ENCODE results near the gene PMFBP1.

The PMFBP1 gene, protein sequence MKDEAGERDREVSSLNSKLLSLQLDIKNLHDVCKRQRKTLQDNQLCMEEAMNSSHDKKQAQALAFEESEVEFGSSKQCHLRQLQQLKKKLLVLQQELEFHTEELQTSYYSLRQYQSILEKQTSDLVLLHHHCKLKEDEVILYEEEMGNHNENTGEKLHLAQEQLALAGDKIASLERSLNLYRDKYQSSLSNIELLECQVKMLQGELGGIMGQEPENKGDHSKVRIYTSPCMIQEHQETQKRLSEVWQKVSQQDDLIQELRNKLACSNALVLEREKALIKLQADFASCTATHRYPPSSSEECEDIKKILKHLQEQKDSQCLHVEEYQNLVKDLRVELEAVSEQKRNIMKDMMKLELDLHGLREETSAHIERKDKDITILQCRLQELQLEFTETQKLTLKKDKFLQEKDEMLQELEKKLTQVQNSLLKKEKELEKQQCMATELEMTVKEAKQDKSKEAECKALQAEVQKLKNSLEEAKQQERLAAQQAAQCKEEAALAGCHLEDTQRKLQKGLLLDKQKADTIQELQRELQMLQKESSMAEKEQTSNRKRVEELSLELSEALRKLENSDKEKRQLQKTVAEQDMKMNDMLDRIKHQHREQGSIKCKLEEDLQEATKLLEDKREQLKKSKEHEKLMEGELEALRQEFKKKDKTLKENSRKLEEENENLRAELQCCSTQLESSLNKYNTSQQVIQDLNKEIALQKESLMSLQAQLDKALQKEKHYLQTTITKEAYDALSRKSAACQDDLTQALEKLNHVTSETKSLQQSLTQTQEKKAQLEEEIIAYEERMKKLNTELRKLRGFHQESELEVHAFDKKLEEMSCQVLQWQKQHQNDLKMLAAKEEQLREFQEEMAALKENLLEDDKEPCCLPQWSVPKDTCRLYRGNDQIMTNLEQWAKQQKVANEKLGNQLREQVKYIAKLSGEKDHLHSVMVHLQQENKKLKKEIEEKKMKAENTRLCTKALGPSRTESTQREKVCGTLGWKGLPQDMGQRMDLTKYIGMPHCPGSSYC

DNA sequence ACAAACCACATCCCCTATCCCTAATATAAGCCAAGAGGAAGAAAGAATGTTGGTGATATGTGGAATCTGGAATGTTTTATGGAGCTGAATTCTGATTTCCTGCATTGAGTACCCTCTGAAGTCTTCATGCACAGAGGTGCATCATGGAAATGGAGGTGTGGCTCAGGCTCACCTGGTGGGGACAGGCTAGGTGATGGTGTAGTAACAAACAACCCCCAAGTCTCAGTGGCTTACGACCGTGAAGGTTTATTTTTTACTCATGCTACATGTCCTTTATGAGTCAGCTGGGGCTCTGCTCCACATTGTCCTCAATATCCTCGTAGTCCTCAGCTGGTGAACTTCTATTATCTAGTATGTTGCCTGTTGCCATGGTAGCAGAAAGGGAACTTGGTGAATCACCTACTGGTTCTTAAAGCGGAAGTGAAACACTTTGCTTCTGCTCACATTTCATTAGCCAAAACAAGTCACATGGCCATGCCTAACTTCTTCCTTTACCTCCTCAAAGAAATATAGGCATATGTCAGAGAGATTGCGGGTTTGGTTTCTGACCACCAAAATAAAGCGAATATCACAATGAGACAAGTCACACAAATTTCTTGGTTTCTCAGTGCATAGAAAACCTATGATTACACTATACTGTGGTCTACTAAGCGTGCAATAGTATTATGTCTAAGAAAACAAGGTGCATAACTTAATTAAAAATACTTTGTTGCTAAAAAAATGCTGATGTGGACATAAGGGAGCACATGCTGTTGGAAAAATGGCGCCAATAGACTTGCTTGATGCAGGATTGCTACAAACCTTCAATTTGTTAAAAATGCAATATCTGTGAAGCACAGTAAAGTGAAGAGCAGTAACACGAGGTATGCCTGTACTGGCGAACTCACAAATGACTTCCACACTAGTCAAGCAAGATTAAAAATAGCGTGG, at the start of gene PMFBP1:
Gene PMFBP1, minus strand, starts transcription at position 51 of the 930 bp plus-strand sequence. CDS start 947 bp downstream, outside the sequence.
- no peak for DNase-seq

DNA sequence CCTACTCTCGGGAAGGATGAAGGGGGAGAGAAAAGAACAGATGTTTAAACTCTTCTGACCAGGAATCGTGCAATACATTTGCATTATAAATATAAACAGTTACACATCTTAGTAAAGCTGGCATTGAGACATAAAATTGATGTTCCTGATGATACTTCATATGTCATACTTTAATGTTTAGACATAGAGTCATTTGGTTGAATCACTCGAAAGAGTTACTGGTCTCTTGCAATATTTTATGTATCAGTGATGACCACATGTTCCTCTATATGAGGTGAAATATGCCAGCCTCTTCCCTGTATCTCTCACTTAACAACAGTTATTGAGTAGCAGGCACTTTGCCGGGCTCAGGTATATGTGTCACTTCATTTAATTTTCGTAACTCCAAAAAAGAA, 49.7 kb upstream of the PMFBP1 start:
- DNase-seq, result no peak

DNA sequence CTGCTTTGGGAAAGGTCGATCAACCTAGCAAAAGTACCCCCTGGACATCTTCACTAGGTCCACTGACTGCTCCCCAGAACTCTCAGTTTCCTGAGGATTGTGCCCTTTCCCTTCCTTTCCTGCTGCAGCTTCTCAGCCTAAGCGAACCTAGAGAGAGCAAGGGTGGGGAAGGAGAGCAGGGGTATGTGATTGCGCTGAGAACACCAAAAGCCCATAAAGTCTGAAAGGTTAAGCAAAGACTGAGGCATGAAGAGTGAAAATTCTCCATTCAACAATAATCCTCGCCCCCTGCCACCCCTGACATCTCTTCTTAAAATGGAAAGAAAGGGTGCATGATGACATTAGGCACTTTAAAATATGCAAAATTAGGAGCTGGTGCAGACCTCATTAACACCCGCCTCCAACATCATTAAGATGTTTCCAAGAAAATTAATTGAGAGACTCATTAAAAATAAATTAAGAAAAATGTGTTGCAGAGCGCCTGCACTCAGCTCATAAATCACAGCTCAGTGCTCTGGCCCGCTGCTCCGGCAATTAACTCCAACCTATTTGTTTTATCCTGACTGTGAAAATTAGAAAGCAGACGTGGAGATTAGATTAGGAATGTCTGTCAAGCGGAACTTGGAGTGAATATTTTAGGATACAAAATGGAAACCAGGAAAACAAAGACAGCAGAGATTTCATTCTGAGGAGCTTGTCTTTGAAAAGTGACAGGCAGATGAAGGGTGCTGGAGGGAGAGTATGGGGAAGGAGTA, 49.1 kb upstream of the PMFBP1 start:
- DNase-seq, result peak; percentile 15

DNA sequence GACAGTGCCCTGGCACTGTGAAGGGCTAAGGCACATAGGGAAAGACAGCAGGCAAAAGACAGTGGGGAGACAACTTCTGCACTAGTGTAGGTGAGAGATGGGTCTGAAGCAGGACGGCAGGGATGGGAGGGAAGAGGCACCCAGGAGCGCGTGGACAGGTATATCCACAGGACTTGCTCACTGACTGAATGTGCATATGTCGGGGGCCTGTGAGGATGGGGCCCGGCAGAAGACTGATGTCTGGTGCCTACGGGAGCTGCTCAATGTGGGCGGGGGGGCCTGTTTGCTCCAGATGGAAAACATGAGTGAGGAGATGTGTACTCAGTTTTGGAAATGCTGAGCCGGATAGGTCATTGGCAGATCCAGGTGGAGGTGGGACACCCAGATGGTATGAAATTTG, 47.3 kb upstream of the PMFBP1 start:
- DNase-seq, result peak; percentile 13

DNA sequence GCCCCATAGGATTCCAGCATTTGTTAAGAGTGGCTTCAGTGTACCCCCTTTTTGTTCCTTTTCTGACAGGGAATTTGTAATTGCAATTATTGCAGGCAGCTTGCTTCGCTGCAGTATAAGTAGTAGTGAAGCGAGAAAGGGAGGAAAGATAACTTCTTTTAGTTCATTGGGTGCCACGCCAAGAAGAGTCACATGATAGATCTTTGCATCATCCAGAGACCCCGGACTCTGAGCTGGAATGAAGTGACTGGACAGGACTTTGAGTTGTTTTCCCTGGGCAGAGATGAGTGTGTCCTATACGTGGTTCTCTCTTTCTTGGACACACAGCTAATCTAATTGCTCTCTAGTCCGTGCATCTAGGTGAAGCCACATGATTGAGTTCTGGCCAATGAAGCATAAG, 44.8 kb upstream of the PMFBP1 start:
- no peak for DNase-seq

DNA sequence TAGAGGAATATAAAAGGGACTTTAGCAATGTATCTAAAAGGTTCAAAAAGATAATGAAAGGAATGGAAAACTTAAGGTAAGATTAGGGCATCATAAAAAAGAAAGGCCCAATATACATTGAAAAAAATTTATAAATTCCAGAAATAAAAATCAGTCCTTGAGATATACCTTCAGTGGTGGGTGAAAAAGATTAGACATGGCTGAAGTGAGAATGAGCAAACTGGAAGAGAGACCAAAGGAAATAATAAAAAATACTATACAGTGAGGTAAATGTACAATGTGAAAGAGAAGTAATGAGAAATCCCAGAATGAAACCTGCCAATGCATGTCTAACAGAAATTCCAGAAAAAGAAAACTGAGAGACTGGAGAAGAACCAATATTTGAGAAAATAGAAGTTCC, 42.9 kb upstream of the PMFBP1 start:
- no peak for DNase-seq

DNA sequence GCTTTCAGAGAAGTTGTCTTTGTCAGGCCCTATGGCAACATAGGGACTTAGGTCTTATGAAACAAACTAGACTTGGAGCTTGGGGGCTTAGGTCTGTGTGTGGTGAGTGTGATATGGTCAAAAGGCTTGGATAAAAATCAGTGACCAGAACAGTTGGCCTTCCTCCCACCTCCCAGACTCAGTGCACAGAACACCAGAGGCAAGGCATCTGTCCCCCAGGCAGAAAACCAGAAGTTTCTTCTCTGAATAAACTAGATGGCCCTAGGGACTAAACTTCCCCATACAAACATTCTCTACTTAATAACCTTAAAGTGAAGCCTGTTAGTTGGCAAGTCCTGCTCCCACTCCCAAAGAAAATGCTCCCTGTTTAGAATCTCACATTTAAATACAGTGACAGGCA, 39.2 kb upstream of the PMFBP1 start:
- no peak for DNase-seq

DNA sequence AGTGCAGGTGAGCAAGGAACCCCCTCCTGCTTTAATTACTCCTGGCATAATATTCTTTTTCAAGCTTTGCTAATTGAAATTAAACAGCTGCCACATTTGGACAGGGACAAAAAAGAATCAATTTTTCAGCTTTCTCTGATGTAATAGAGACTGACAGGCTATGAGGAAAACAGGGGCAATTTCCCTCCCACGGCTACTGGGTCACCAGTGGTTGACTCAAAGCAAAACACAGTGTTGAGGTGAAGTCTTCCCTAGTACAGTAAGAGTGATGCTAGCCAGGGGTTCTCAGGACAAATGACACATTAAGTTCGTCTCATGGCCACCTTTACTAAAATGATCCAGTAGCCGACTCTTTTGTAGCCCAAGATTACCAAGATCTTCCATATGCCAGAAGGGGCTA, 38.6 kb upstream of the PMFBP1 start:
- no peak for DNase-seq

DNA sequence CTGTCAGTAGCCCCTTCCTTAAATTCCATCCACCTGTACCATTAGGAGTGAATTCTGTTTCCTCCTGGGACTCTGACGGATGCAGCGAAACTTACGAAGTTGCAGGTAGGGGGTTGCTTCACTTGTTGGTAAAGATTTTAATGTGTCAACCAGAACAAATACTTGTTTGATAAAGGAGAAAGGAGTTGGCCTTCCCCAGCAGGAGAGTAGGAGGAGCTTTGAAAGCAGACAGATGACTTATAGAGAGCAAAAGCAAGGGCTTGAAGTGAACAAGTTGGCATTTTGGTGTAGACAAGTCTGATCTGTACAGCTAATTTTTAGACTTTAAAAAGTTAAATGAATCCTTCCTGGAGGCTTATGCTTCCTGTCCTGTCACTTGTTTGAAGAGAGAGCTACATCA, 38.1 kb upstream of the PMFBP1 start:
- no peak for DNase-seq

DNA sequence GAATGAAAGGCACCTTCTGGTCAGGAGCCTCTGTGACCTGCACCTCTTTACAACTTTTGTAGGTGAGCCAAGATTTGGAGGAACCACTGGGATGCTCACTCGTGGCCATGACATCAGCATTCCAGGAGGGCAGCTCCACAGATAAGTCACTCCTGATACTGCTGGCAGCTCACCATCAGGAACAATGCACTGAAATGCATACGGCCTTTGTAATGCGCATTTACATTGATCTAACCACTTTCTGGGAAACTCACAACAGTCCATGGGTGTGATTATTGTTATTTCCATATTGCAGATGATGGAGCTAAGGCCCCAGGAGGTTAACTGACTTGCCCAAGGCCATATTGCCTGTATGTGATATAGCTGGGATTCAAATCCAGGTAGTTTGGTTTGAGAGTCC, 34.3 kb upstream of the PMFBP1 start:
- DNase-seq, result no peak

DNA sequence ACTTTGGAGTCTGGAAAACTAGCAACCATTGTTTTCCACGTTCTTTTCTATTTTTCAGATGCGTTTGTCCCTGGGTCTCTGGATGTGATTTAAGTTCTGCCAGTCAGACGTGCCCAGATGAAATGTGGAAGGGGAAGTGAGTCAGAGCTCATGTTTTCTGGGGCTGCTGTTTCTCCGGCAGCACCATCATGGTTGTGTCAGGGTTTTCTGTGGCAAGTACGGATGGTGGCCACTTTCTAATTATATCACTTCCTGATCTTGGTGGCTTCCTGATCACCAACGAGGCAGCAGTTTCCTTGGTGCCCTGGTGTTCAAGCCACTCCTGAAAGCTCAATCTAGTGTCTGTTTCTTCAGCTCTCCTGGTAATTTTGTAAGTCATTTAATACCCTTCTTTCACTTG, 31.4 kb upstream of the PMFBP1 start:
- DNase-seq, result no peak

DNA sequence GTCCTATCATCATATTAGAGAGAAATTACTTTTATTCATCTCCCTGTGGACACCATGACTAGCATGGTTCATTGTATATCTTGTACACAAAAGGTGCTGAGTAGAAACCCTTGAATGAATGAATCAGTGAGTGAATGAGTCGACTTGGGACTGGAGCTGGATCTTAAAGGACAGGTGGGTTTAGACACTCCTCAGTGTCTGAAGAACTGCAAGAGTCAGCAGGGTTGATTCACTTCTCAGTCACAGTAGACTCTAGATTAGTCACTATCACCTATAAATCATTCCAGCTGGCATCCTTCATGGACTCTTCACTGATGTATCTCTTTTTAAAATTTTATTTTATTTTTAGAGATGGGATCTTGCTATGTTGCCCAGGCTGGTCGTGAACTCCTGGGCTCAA, 30.1 kb upstream of the PMFBP1 start:
- no peak for DNase-seq

DNA sequence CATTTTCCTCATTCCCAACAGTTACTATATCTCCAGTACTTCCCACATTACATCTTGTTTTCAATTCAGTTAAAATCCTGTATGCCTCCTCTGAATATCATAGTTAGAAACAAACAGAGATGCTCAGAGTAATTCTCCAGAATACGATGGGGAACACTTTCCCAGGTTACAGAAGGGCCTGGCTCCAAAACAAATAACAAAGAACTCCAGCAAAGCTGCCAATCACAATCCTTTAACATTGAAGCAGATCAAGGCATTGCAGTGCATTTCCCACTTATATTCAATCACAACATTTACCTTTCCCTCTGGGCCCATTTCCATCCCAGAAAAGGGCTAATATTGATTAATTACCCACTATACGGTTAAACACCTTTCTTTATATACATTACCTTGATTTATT, 29.4 kb upstream of the PMFBP1 start:
- DNase-seq, result no peak

DNA sequence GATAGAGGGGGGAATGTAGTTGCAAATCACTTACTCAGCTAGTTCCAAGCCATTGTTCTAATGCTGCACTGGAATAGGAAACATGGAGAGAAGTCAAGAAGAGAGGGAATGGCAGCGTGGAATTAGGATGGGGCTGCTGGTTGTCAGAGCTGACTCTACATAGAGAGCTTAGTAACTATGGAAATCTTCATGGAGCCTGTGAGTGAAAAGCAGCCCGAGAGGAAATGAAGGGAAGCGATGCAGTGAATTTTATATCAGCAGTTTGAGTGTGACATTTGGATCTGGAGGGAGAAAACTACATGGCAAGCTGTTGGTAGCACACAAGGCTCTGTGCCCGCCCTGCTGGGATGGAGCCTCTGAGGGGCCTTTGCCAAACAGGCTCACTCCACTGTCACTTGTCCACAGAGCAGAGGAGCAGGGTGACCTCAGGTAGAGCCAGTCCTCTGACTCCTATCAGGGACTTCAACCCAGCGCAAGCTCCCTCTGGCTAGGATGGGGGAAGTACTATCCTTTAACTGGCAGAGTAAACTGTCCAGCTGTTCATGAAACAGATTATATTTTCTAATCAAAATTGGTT, 27.9 kb upstream of the PMFBP1 start:
- no peak for DNase-seq

DNA sequence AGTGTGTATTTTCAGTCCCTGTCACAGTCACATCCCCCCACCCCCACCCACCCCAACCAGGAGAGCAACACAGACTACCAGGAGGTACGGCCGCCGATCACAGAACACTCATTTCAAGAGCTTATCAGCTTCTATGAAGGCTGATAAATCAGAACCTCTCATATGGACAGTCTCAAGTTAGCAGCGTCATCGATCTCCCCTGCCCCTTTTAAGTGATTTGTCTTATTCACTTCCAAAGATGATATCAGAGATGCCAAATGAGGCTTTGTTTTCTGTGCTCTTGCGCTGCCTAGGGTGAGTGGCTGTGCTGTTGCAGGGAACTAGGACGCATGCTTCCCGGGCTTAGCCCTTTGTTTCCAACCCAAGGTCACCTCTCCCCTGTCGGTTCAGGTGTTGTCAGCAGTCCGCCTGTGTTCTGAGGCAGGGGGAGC, 26.8 kb upstream of the PMFBP1 start:
- DNase-seq, result no peak

DNA sequence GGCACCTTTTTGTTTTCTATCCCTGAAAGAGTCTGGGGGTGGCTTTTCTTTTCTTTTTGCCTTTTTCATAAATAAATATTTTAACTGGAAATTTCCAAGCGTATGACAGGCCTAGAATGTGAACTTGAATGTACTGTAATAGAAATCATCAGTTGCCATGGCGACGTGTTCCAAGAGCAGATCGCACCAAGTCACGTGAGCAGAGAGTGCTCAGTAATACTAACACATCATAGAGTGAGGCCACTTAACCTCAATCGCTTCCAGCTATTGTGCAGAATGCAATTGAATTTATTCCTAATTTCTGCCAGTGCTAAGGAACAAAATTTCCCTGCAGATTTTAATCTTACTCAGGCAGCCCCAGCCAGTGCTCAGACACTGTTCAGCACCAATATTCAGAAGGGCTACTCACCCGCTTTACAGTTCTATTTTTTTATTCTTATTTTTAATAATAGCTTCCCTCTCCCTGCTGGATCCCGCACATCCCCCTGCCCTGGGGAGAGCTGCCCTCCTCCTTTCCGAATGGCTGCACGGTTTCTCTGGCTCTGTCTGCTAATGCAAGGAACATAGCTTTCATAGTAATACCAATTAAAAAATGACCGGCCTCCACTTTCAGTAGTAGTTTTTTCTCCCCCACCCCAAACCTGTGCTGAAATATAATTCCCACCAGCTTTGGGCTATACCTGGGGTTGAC, 26.2 kb upstream of the PMFBP1 start:
- no peak for DNase-seq

DNA sequence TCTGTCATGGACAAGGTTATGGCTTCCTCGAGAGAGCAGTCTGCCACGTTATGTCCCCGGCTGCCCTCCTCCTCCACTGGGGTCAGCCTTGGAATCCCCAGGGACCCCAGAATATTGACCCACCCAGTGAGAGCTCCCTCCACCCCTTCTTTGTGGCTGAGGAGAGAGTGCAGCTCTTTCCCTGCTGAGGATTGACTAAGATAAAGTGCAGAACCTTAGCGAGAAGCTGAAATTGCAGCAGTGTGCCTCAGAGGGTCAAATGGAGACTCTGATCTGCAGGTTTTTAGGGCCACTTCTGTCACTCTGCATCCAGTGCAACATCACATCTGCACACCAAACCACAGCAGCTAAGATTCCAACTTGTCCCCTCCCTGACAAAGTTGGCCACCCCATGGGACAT, 25.6 kb upstream of the PMFBP1 start:
- DNase-seq, result no peak

DNA sequence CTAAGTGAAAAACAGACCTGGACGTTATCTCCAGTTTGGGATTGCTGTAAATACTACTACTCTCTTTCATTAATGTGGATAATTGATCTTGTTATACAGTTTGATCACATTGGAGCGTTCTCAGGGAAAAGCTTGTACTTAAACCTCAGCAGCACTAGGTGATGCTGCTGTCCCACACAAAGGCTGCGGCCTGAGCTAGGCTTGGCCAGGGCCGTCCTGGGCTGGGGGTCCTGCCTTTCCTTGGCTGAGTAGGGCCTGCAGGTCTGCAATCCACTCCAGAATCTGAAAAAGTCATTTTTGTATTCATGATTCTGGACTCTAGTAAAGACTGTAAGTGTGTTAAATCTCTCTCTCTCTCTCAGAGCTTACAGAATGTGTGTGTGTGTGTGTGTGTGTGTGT, 23.7 kb upstream of the PMFBP1 start:
- DNase-seq, result no peak

DNA sequence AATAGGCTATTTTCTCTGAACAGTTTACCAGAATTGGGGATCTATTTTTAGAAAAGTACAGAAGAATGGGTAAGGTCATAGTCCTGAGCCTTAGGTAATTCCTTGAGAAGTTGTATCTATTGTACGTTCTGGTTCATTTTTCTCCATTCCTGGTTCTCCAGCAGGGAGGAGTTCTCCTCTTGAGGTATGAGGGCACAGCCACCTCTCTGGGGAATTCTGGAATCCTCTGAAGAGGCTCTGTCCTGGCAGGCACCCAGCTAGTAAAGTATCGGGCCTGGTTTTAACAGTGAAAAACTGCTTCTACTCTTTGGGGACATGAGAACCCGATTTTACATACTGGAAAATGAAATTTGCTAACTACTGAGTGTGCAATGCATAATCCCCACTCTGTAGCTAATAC, 19.6 kb upstream of the PMFBP1 start:
- DNase-seq, result peak; percentile 90

DNA sequence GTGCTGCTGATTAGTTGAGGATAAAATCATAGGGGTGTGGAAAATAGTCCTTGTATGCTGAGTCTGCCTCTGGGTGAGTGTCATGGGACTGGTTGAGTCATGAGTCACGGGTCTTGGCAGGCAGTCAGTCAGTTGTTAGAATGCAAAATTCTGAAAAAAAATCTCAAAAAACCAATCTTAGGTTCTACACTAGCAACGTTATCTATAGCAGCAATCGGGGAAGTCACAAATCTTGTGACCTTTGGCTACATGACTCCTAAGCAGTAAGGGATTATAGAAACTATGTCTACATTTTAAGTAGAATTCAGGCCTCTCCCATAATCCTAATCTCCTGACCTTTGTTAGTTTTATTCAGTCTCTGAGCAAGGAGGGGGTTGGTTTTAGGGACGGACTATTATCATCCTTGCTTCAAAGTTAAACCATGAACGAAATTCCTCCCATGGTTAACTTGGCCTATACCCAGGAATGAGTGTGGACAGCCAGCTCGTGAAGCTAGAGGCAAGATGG, 18.0 kb upstream of the PMFBP1 start:
- no peak for DNase-seq

DNA sequence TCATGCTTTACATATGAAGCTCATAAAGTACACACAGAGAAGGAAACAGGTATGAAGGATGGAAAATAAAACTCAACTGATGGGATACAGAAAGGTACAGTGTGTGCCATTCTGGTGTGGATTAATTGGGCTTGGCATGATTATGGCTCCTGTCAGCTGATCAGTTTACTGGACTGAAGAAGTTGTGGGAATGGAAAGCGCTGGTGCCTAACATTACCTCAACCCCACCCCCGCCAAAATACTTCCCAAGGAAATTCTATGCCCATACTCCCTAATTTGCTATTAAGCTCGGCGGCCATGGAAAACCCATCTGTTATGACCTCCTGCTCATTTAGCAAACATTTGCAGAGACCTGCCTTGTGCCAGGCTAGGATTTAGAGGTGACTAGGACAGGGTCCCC, 16.6 kb upstream of the PMFBP1 start:
- peak; percentile 94 for DNase-seq
